ENCODE results near the gene CDHR3. TPM values are rescaled to one million over a fixed set of nuclear protein-coding genes. Genes with fewer than 3 reads are reported as not detected.

CDHR3 gene
- total RNA-seq, 1 donor from 2014 or later, result 2.3 TPM

- H3K36me3 Mint-ChIP-seq (ENCODE audit: unreplicated experiment), result no peaks in the 10 kb centered on the region
- H3K9me3 Mint-ChIP-seq (ENCODE audit: unreplicated experiment), result no peaks in the 10 kb centered on the region
- H3K27ac Mint-ChIP-seq (ENCODE audit: unreplicated experiment), result no peak overlapping the region
- no peak overlapping the region for H3K4me3 Mint-ChIP-seq (ENCODE audit: unreplicated experiment)
- H3K27me3 Mint-ChIP-seq (ENCODE audit: unreplicated experiment), result peaks cover 49% of the 10 kb centered on the region
- DNase-seq (ENCODE audit: extremely low spot score, unreplicated experiment), result no peak
- TF ChIP-seq, protein P1, sequence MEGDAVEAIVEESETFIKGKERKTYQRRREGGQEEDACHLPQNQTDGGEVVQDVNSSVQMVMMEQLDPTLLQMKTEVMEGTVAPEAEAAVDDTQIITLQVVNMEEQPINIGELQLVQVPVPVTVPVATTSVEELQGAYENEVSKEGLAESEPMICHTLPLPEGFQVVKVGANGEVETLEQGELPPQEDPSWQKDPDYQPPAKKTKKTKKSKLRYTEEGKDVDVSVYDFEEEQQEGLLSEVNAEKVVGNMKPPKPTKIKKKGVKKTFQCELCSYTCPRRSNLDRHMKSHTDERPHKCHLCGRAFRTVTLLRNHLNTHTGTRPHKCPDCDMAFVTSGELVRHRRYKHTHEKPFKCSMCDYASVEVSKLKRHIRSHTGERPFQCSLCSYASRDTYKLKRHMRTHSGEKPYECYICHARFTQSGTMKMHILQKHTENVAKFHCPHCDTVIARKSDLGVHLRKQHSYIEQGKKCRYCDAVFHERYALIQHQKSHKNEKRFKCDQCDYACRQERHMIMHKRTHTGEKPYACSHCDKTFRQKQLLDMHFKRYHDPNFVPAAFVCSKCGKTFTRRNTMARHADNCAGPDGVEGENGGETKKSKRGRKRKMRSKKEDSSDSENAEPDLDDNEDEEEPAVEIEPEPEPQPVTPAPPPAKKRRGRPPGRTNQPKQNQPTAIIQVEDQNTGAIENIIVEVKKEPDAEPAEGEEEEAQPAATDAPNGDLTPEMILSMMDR (IDR thresholded peaks at IDR 0.05), result no peak
- H3K4me1 Mint-ChIP-seq (ENCODE audit: unreplicated experiment), result peaks cover 6% of the 10 kb centered on the region
These were observed 27.8 kb downstream of the CDHR3 start for GRCh38 chr7:105990727-105991453.

DNA sequence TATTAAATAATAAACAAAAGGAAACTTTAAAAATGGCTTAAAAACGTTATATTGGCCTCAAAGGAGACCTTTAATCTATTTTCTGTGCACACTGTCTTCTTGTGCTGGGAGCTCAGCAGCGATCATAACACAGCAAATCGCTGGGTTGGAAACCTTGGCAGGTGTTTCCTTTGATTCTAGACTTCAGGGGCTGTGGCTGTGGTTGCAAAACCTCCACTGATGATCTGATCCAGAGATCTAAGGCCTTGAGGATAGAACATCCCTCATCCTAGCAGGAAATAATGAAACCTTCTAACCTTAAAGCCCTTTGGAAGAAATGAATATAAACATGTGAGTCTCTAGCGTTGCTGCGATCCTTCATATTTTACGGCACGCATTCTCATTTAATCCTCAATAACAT, 29.8 kb downstream of the CDHR3 start:
- Mint-ChIP-seq H3K36me3 (ENCODE audit: unreplicated experiment) (no peaks in the 10 kb centered on the region), H3K9me3 (ENCODE audit: unreplicated experiment) (no peaks in the 10 kb centered on the region), H3K4me3 (ENCODE audit: unreplicated experiment) (no peak overlapping the region), H3K27me3 (ENCODE audit: unreplicated experiment) (peaks cover 44% of the 10 kb centered on the region), H3K27ac (ENCODE audit: unreplicated experiment) (no peak overlapping the region), H3K4me1 (ENCODE audit: unreplicated experiment) (peaks cover 6% of the 10 kb centered on the region)
- TF ChIP-seq, protein P1 (IDR thresholded peaks at IDR 0.05), result no peak
- DNase-seq (ENCODE audit: extremely low spot score, unreplicated experiment), result no peak

DNA sequence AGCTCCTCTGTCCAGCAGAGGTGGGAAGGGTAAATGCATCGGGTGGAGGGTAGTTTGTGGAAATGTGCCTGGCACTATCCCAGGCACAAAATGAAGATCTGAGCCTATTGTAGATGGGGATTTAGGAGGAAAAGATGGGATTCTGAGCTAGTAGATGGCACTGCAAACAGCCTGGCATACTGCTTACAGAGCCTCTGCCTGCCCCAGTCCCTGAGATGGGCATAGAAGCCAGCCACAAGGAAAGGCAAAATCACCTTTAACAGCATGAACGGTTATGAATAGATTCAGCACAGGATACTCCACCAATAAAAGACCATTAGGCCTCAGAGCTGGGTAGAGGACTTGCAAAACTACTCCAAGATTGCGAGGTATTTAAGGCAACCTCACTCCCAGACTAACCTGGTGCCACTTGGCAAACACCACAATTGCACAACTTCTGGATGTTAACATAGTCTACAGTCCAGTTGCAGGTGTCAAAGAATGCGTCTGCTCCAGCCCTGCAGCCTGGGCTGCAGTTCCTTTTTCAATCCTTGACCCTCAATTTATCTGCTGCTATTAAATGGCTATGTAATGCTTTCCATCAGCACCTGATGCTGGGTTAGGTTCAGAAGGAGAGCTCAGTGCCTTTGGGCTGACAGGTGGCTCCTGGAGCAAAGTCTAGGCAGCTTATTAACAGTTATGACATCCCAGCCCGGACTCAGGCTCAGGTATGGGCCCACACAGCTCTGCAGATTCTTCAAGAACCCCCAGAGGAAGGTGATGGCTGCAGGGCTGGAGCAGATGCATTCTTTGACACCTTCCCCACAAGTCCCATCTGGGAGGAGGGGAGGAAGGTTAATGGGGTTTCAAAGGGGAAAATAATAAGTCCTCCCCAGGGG, 34.0 kb downstream of the CDHR3 start:
- Mint-ChIP-seq H3K27me3 (ENCODE audit: unreplicated experiment) (peaks cover 52% of the 10 kb centered on the region), H3K4me3 (ENCODE audit: unreplicated experiment) (no peak overlapping the region), H3K36me3 (ENCODE audit: unreplicated experiment) (no peaks in the 10 kb centered on the region), H3K4me1 (ENCODE audit: unreplicated experiment) (no peaks in the 10 kb centered on the region), H3K9me3 (ENCODE audit: unreplicated experiment) (no peaks in the 10 kb centered on the region), H3K27ac (ENCODE audit: unreplicated experiment) (no peak overlapping the region)
- DNase-seq (ENCODE audit: extremely low spot score, unreplicated experiment), result no peak
- TF ChIP-seq, protein P1 (IDR thresholded peaks at IDR 0.05), result no peak

GRCh38 chr7:105999256-105999655, 36.2 kb downstream of the CDHR3 start:
- H3K4me3 Mint-ChIP-seq (ENCODE audit: unreplicated experiment), result no peak overlapping the region
- DNase-seq (ENCODE audit: extremely low spot score, unreplicated experiment), result no peak
- TF ChIP-seq, protein P1 (IDR thresholded peaks at IDR 0.05), result no peak
- H3K27me3 Mint-ChIP-seq (ENCODE audit: unreplicated experiment), result peaks cover 54% of the 10 kb centered on the region
- H3K36me3 Mint-ChIP-seq (ENCODE audit: unreplicated experiment), result no peaks in the 10 kb centered on the region
- no peaks in the 10 kb centered on the region for H3K4me1 Mint-ChIP-seq (ENCODE audit: unreplicated experiment)
- no peaks in the 10 kb centered on the region for H3K9me3 Mint-ChIP-seq (ENCODE audit: unreplicated experiment)
- H3K27ac Mint-ChIP-seq (ENCODE audit: unreplicated experiment), result no peak overlapping the region

- H3K27ac Mint-ChIP-seq (ENCODE audit: unreplicated experiment), result no peak overlapping the region
- no peak for DNase-seq (ENCODE audit: extremely low spot score, unreplicated experiment)
- H3K4me3 Mint-ChIP-seq (ENCODE audit: unreplicated experiment), result no peak overlapping the region
- H3K4me1 Mint-ChIP-seq (ENCODE audit: unreplicated experiment), result no peaks in the 10 kb centered on the region
- H3K27me3 Mint-ChIP-seq (ENCODE audit: unreplicated experiment), result peaks cover 60% of the 10 kb centered on the region
- no peaks in the 10 kb centered on the region for H3K9me3 Mint-ChIP-seq (ENCODE audit: unreplicated experiment)
- TF ChIP-seq, protein P1 (IDR thresholded peaks at IDR 0.05), result no peak
- H3K36me3 Mint-ChIP-seq (ENCODE audit: unreplicated experiment), result no peaks in the 10 kb centered on the region
These were observed 38.1 kb downstream of the CDHR3 start for GRCh38 chr7:106001196-106001595.
